Erythroblast (primary cell): ENCODE data around the gene ALDH1B1.

Experiments
- GATA1 ChIP-seq: IDR thresholded peaks from 2 replicates; pipeline ENCODE4 v1.6.1; 2011; ENCODE audit warnings: low read depth, mild to moderate bottlenecking, control low read depth, low read length, moderate library complexity
- POLR2A ChIP-seq: IDR thresholded peaks from 2 replicates; pipeline ENCODE4 v1.6.1; 2011; ENCODE audit warnings: mild to moderate bottlenecking, low read length

DNA sequence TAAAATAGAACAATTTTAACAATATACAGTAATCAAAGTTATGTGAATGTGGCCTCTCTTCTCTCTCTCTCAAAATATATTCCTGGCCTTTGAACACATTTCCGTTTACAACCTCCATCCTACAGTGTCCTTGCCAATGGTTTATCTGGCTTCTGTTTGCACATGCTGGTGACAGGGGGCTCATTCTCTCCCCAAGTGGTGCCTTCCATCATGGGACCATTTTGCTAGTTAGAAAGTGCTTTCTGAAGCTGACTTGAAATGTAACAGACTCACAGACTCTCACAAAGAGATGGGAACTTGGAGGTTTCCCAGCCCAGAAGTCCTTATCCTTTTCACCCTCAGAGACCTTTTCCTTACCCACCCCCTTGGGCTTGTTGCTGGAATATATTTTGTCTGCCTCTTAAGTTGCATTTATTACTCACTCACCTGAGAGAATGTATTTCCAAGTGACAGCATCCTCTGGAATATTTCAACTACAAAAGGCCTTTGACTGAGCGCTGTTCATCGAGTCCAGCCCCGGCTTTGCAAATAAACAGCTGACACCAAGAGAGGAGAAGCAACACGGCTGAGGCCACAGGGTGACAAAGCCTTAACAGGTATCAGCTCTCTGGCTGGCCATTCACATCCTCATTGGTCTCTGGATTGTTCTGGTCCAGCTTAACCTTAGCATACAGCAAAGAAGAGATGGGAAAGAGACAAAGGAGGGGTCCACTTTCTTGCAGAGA, 17.5 kb upstream of the ALDH1B1 start:
- TF ChIP-seq POLR2A, result no peak
- TF ChIP-seq GATA1, result no peak
